Measurements from ENCODE around the gene GPATCH2.

GRCh38 chr1:217661407-217661806 lies 30.5 kb upstream of the GPATCH2 start:
- TF ChIP-seq CTCF (IDR thresholded peaks at IDR 0.05) (no peak), POLR2A (IDR thresholded peaks at IDR 0.05) (no peak), POLR2AphosphoS5 (IDR thresholded peaks at IDR 0.05; ENCODE audit: insufficient read depth in 1 of 2, low read depth in 1 of 2) (no peak)
